ENCODE results near the gene NUDT8. TPM values are rescaled to one million over a fixed set of nuclear protein-coding genes. Genes with fewer than 3 reads are reported as not detected.
A peak's percentile ranks its signal among the peaks of the same experiment; 100 is the strongest.
"Not testable (repeated sequence)": the region's sequence is repeated elsewhere in the genome, so short reads cannot be mapped to it uniquely, and the experiment has no call there.

Gene NUDT8
- total RNA-seq, 2 donors from 2014 or later, result 27.6 to 37.3 TPM

- H3K27ac Mint-ChIP-seq, result no peak overlapping the region
- ATAC-seq (no peak), DNase-seq (ENCODE audit: low spot score in 2 of 2) (no peak)
- H3K36me3 Mint-ChIP-seq, result no peaks in the 10 kb centered on the region
- no peaks in the 10 kb centered on the region for H3K9me3 Mint-ChIP-seq
Measured at GRCh38 chr11:67647471-67647870, 17.7 kb upstream of the NUDT8 start.

- H3K9me3 Mint-ChIP-seq, result no peaks in the 10 kb centered on the region
- H3K36me3 Mint-ChIP-seq, result no peaks in the 10 kb centered on the region
- peak overlapping the region in 1 of 2 donors; percentile 56 for H3K27ac Mint-ChIP-seq
- ATAC-seq (peak in 1 of 2 donors; percentile 83), DNase-seq (ENCODE audit: low spot score in 2 of 2) (peak in 1 of 2 donors; percentile 79)
Measured at GRCh38 chr11:67646535-67647336, 17.0 kb upstream of the NUDT8 start.

- DNase-seq (ENCODE audit: low spot score in 2 of 2), result no peak
- peak overlapping the region in 1 of 2 donors; percentile 56 for H3K27ac Mint-ChIP-seq
- peak in 1 of 2 donors; percentile 43 for ATAC-seq
- no peaks in the 10 kb centered on the region for H3K9me3 Mint-ChIP-seq
- H3K36me3 Mint-ChIP-seq, result no peaks in the 10 kb centered on the region
Measured at GRCh38 chr11:67645521-67646461, 16.1 kb upstream of the NUDT8 start.

- no peak overlapping the region for H3K27ac Mint-ChIP-seq
- DNase-seq (ENCODE audit: low spot score in 2 of 2) (no peak), ATAC-seq (no peak)
- no peaks in the 10 kb centered on the region for H3K9me3 Mint-ChIP-seq
- H3K36me3 Mint-ChIP-seq, result no peaks in the 10 kb centered on the region
Measured at GRCh38 chr11:67644472-67645418, 15.0 kb upstream of the NUDT8 start.

GRCh38 chr11:67644042-67644441 lies 14.3 kb upstream of the NUDT8 start:
- H3K36me3 Mint-ChIP-seq, result no peaks in the 10 kb centered on the region
- ATAC-seq (no peak), DNase-seq (ENCODE audit: low spot score in 2 of 2) (no peak)
- no peaks in the 10 kb centered on the region for H3K9me3 Mint-ChIP-seq
- no peak overlapping the region for H3K27ac Mint-ChIP-seq

- no peaks in the 10 kb centered on the region for H3K36me3 Mint-ChIP-seq
- DNase-seq (ENCODE audit: low spot score in 2 of 2), result no peak
- no peak for ATAC-seq
Measured at GRCh38 chr11:67642173-67643120, 12.7 kb upstream of the NUDT8 start.

GRCh38 chr11:67641338-67642172 lies 11.8 kb upstream of the NUDT8 start:
- ATAC-seq, result no peak
- Mint-ChIP-seq H3K9me3 (no peaks in the 10 kb centered on the region), H3K36me3 (no peaks in the 10 kb centered on the region), H3K27ac (no peak overlapping the region)
- no peak for DNase-seq (ENCODE audit: low spot score in 2 of 2)

More at GRCh38 chr11:67642173-67643120, 12.7 kb upstream of the NUDT8 start:
- H3K9me3 Mint-ChIP-seq, result no peaks in the 10 kb centered on the region
- H3K27ac Mint-ChIP-seq, result peak overlapping the region in 1 of 2 donors; percentile 74

GRCh38 chr11:67640758-67641337 lies 11.1 kb upstream of the NUDT8 start:
- DNase-seq (ENCODE audit: low spot score in 2 of 2) (no peak), ATAC-seq (no peak)
- Mint-ChIP-seq H3K27ac (no peak overlapping the region), H3K9me3 (no peaks in the 10 kb centered on the region), H3K36me3 (no peaks in the 10 kb centered on the region)

- DNase-seq (ENCODE audit: low spot score in 2 of 2) (peak in 1 of 2 donors; percentile 67), ATAC-seq (peak; percentile 74 to 85)
- no peaks in the 10 kb centered on the region for H3K36me3 Mint-ChIP-seq
- no peaks in the 10 kb centered on the region for H3K9me3 Mint-ChIP-seq
- no peak overlapping the region for H3K27ac Mint-ChIP-seq
Measured at GRCh38 chr11:67640021-67640757, 10.5 kb upstream of the NUDT8 start.

GRCh38 chr11:67639438-67639859 lies 9.7 kb upstream of the NUDT8 start, which contains the start of gene TBX10:
Gene TBX10 (minus strand): TSS chr11:67639763. CDS start chr11:67639472, 291 bp downstream.
- no peak for DNase-seq (ENCODE audit: low spot score in 2 of 2)
- ATAC-seq, result no peak
- Mint-ChIP-seq H3K36me3 (no peaks in the 10 kb centered on the region), H3K27ac (no peak within 1 kb of the TSS), H3K9me3 (no peaks in the 10 kb centered on the region)

GRCh38 chr11:67638535-67639437 lies 9.0 kb upstream of the NUDT8 start:
- no peak for DNase-seq (ENCODE audit: low spot score in 2 of 2)
- ATAC-seq, result no peak
- H3K27ac Mint-ChIP-seq, result no peak overlapping the region
- H3K9me3 Mint-ChIP-seq, result no peaks in the 10 kb centered on the region
- no peaks in the 10 kb centered on the region for H3K36me3 Mint-ChIP-seq

- H3K36me3 Mint-ChIP-seq; ATAC-seq; H3K27ac Mint-ChIP-seq; H3K9me3 Mint-ChIP-seq; DNase-seq (ENCODE audit: low spot score in 2 of 2): not testable (repeated sequence)
Measured at GRCh38 chr11:67637441-67637840, 7.7 kb upstream of the NUDT8 start.

- H3K9me3 Mint-ChIP-seq, result no peaks in the 10 kb centered on the region
Measured at GRCh38 chr11:67636962-67637361, 7.2 kb upstream of the NUDT8 start.

More at GRCh38 chr11:67636962-67637361, 7.2 kb upstream of the NUDT8 start:
- Mint-ChIP-seq H3K27ac (no peak overlapping the region), H3K36me3 (no peaks in the 10 kb centered on the region)
- no peak for ATAC-seq
- no peak for DNase-seq (ENCODE audit: low spot score in 2 of 2)
